ENCODE results near the gene SLC50A1.

DNA sequence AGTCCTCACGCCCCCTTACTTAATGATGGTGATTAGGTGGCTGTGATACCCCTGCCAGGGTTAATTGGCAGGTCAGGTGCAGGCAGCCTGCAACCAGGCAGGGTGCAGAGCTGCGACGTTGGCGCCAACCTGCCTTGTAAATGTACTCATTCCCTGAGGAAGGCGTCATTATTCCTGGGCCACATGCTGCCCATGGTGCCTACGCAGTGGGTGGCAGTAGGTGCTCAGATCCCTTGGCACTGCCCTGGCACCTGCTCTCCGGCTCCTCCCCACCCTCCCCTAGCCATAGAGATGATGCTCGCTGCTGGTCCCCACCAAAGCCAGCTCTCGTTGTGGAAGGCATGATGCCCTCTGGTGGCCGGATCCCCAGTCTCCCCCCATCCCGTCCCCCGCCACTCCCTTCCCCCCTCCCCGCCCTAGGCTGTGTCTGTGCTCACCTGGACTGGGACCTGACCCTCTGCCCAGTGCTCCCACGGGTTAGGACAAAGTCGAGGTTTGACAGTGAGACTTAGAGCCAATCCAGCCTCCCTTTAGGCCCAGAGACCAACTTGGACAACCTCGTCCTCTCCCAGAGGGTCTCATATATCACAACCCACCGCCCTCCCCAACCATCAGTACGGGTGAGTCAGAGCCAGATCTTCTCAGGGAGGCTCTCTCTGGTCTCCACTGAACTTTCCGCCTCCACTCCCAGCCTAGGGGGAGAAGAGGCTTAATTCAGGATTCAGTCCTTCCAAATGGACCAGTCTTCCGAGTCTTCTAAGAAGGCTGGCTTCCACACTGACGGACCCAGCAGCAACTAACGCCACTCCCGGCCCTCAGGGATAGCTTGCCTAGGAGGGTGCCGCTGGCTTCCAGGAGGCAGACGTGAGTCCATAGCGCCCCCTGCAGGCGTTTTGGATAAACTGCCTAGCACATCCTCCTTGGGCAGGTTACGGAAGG, 31.8 kb downstream of the SLC50A1 start:
- TF ChIP-seq CTCF (optimal IDR thresholded peaks at IDR 0.05 in 1 of 3, IDR thresholded peaks at IDR 0.05 in 1 of 3, conservative IDR thresholded peaks at IDR 0.05 in 1 of 3; ENCODE audit: extremely low read depth in 1 of 3, insufficient read depth in 2 of 3, low read length in 3 of 3) (peak; percentile 92 to 99 (median 98)), EZH2 (IDR thresholded peaks at IDR 0.05; ENCODE audit: low read length) (no peak)
